Measurements from ENCODE around the gene HSF4. TPM values are rescaled to one million over a fixed set of nuclear protein-coding genes. Genes with fewer than 3 reads are reported as not detected.

HSF4 gene
- total RNA-seq, 2 donors from 2014 or later: 63.4 to 87.7 TPM

- Mint-ChIP-seq H3K9me3 (no peaks in the 10 kb centered on the region), H3K4me1 (ENCODE audit: low read depth) (peaks cover 36% of the 10 kb centered on the region), H3K36me3 (ENCODE audit: insufficient read depth in 2 of 2) (peaks cover 8 to 25% of the 10 kb centered on the region in 2 donors), H3K27ac (no peak overlapping the region), H3K4me3 (no peak overlapping the region), H3K27me3 (ENCODE audit: low read depth) (no peaks in the 10 kb centered on the region)
- DNase-seq: no peak
- ATAC-seq (replicated peaks in 1 of 2): no peak
These were observed 33.2 kb downstream of the HSF4 start for GRCh38 chr16:67197704-67198103.

GRCh38 chr16:67198238-67198734 is 33.7 kb downstream of the HSF4 start:
- H3K36me3 Mint-ChIP-seq (ENCODE audit: insufficient read depth in 2 of 2): peaks cover 8 to 25% of the 10 kb centered on the region in 2 donors
- no peak for DNase-seq
- H3K4me1 Mint-ChIP-seq (ENCODE audit: low read depth): peaks cover 30% of the 10 kb centered on the region
- ATAC-seq (replicated peaks in 1 of 2): peak; percentile 30 to 39
- no peaks in the 10 kb centered on the region for H3K9me3 Mint-ChIP-seq
- H3K27ac Mint-ChIP-seq: no peak overlapping the region
- H3K27me3 Mint-ChIP-seq (ENCODE audit: low read depth): no peaks in the 10 kb centered on the region
- H3K4me3 Mint-ChIP-seq: no peak overlapping the region

- DNase-seq (no peak), ATAC-seq (replicated peaks in 1 of 2) (no peak)
- H3K27ac Mint-ChIP-seq: no peak within 1 kb of the TSS
- H3K4me1 Mint-ChIP-seq (ENCODE audit: low read depth): peaks cover 21% of the 10 kb centered on the region
- peaks cover 6 to 21% of the 10 kb centered on the region in 2 donors for H3K36me3 Mint-ChIP-seq (ENCODE audit: insufficient read depth in 2 of 2)
- no peaks in the 10 kb centered on the region for H3K27me3 Mint-ChIP-seq (ENCODE audit: low read depth)
- H3K9me3 Mint-ChIP-seq: no peaks in the 10 kb centered on the region
- no peak within 1 kb of the TSS for H3K4me3 Mint-ChIP-seq
These were observed 34.7 kb downstream of the HSF4 start, which contains the start of gene ELMO3 for GRCh38 chr16:67199011-67199807. ELMO3 (plus strand) TSS chr16:67199131; CDS start chr16:67199327, 196 bp downstream.

- DNase-seq (no peak), ATAC-seq (replicated peaks in 1 of 2) (no peak)
- Mint-ChIP-seq H3K27ac (no peak overlapping the region), H3K4me1 (ENCODE audit: low read depth) (peaks cover 20% of the 10 kb centered on the region), H3K36me3 (ENCODE audit: insufficient read depth in 2 of 2) (peaks cover 6 to 20% of the 10 kb centered on the region in 2 donors), H3K27me3 (ENCODE audit: low read depth) (no peaks in the 10 kb centered on the region), H3K9me3 (no peaks in the 10 kb centered on the region), H3K4me3 (no peak overlapping the region)
These were observed 35.3 kb downstream of the HSF4 start for GRCh38 chr16:67199808-67200198.

GRCh38 chr16:67200491-67200890 is 35.9 kb downstream of the HSF4 start:
- Mint-ChIP-seq H3K36me3 (ENCODE audit: insufficient read depth in 2 of 2) (peaks cover 6 to 17% of the 10 kb centered on the region in 2 donors), H3K27ac (no peak overlapping the region), H3K4me3 (no peak overlapping the region), H3K4me1 (ENCODE audit: low read depth) (peaks cover 17% of the 10 kb centered on the region), H3K27me3 (ENCODE audit: low read depth) (no peaks in the 10 kb centered on the region), H3K9me3 (no peaks in the 10 kb centered on the region)
- DNase-seq (no peak), ATAC-seq (replicated peaks in 1 of 2) (no peak)

GRCh38 chr16:67201411-67202345 is 37.1 kb downstream of the HSF4 start:
- Mint-ChIP-seq H3K27me3 (ENCODE audit: low read depth) (no peaks in the 10 kb centered on the region), H3K36me3 (ENCODE audit: insufficient read depth in 2 of 2) (peaks cover 1 to 8% of the 10 kb centered on the region in 2 donors), H3K4me3 (no peak overlapping the region), H3K9me3 (no peaks in the 10 kb centered on the region), H3K27ac (no peak overlapping the region), H3K4me1 (ENCODE audit: low read depth) (peaks cover 9% of the 10 kb centered on the region)
- ATAC-seq (replicated peaks in 1 of 2): no peak
- DNase-seq: no peak

GRCh38 chr16:67202426-67202825 is 37.9 kb downstream of the HSF4 start:
- Mint-ChIP-seq H3K4me1 (ENCODE audit: low read depth) (peaks cover 4% of the 10 kb centered on the region), H3K4me3 (no peak overlapping the region), H3K27me3 (ENCODE audit: low read depth) (no peaks in the 10 kb centered on the region), H3K9me3 (no peaks in the 10 kb centered on the region), H3K27ac (no peak overlapping the region), H3K36me3 (ENCODE audit: insufficient read depth in 2 of 2) (peaks cover 0 to 3% of the 10 kb centered on the region in 2 donors)
- ATAC-seq (replicated peaks in 1 of 2) (no peak), DNase-seq (no peak)

GRCh38 chr16:67202956-67203493 is 38.5 kb downstream of the HSF4 start:
- ATAC-seq (replicated peaks in 1 of 2): no peak
- Mint-ChIP-seq H3K9me3 (no peaks in the 10 kb centered on the region), H3K27ac (no peak overlapping the region), H3K4me1 (ENCODE audit: low read depth) (peaks cover 2% of the 10 kb centered on the region), H3K4me3 (no peak overlapping the region), H3K27me3 (ENCODE audit: low read depth) (no peaks in the 10 kb centered on the region), H3K36me3 (ENCODE audit: insufficient read depth in 2 of 2) (peaks cover 0 to 3% of the 10 kb centered on the region in 2 donors)
- DNase-seq: no peak

- H3K27ac Mint-ChIP-seq: no peak overlapping the region
- DNase-seq (no peak), ATAC-seq (replicated peaks in 1 of 2) (no peak)
- H3K36me3 Mint-ChIP-seq (ENCODE audit: insufficient read depth in 2 of 2): peaks cover 0 to 2% of the 10 kb centered on the region in 2 donors
- H3K4me3 Mint-ChIP-seq: no peak overlapping the region
- H3K27me3 Mint-ChIP-seq (ENCODE audit: low read depth): no peaks in the 10 kb centered on the region
- H3K9me3 Mint-ChIP-seq: no peaks in the 10 kb centered on the region
- no peaks in the 10 kb centered on the region for H3K4me1 Mint-ChIP-seq (ENCODE audit: low read depth)
These were observed 39.5 kb downstream of the HSF4 start for GRCh38 chr16:67204076-67204475.

GRCh38 chr16:67206129-67206837 is 41.7 kb downstream of the HSF4 start:
- Mint-ChIP-seq H3K36me3 (ENCODE audit: insufficient read depth in 2 of 2) (no peaks in the 10 kb centered on the region), H3K4me3 (no peak overlapping the region), H3K9me3 (no peaks in the 10 kb centered on the region), H3K4me1 (ENCODE audit: low read depth) (no peaks in the 10 kb centered on the region), H3K27ac (no peak overlapping the region), H3K27me3 (ENCODE audit: low read depth) (no peaks in the 10 kb centered on the region)
- ATAC-seq (replicated peaks in 1 of 2) (no peak), DNase-seq (no peak)

GRCh38 chr16:67206838-67207248 is 42.3 kb downstream of the HSF4 start:
- Mint-ChIP-seq H3K27ac (no peak overlapping the region), H3K4me3 (no peak overlapping the region), H3K4me1 (ENCODE audit: low read depth) (no peaks in the 10 kb centered on the region)

GRCh38 chr16:67207249-67208091 is 42.9 kb downstream of the HSF4 start:
- no peaks in the 10 kb centered on the region for H3K9me3 Mint-ChIP-seq
- H3K27me3 Mint-ChIP-seq (ENCODE audit: low read depth): no peaks in the 10 kb centered on the region
- no peaks in the 10 kb centered on the region for H3K36me3 Mint-ChIP-seq (ENCODE audit: insufficient read depth in 2 of 2)
- ATAC-seq (replicated peaks in 1 of 2) (no peak), DNase-seq (no peak)
- H3K4me3 Mint-ChIP-seq: no peak overlapping the region
- no peaks in the 10 kb centered on the region for H3K4me1 Mint-ChIP-seq (ENCODE audit: low read depth)
- H3K27ac Mint-ChIP-seq: no peak overlapping the region

More at GRCh38 chr16:67206838-67207248, 42.3 kb downstream of the HSF4 start:
- H3K27me3 Mint-ChIP-seq (ENCODE audit: low read depth): no peaks in the 10 kb centered on the region
- no peak for DNase-seq
- ATAC-seq (replicated peaks in 1 of 2): no peak
- no peaks in the 10 kb centered on the region for H3K36me3 Mint-ChIP-seq (ENCODE audit: insufficient read depth in 2 of 2)
- H3K9me3 Mint-ChIP-seq: no peaks in the 10 kb centered on the region
